H9 (cell line): ENCODE measurements around the gene UBA5. TPM values are rescaled to one million over a fixed set of nuclear protein-coding genes. Genes with fewer than 3 reads are reported as not detected.

Experiments used
- DNase-seq: peaks from one replicate; pipeline ENCODE4 v3.0.0-alpha.2; 2017
- H2AFZ ChIP-seq: one replicate; pipeline ENCODE4 v1.6.1; 2013; ENCODE audit warnings: mild to moderate bottlenecking, low read length, control low read depth, moderate library complexity
- H2AK5ac ChIP-seq: 2 replicates; pipeline ENCODE4 v1.6.1; 2013; ENCODE audit warnings: low read length, control low read depth, mixed read lengths; ENCODE audit not compliant: insufficient read length
- H2BK120ac ChIP-seq: one replicate; pipeline ENCODE4 v1.6.1; 2013; ENCODE audit warnings: low read depth, mild to moderate bottlenecking, low read length, control low read depth, inconsistent platforms; ENCODE audit not compliant: poor library complexity, severe bottlenecking
- H2BK12ac ChIP-seq: 2 replicates; pipeline ENCODE4 v1.6.1; 2013; ENCODE audit warnings: low read length, control low read depth, mixed read lengths, low read depth; ENCODE audit not compliant: insufficient read length
- H2BK15ac ChIP-seq: 2 replicates; pipeline ENCODE4 v1.6.1; 2013; ENCODE audit warnings: low read depth, low read length, control low read depth
- H2BK20ac ChIP-seq: one replicate; pipeline ENCODE4 v1.6.1; 2013; ENCODE audit warnings: low read depth, mild to moderate bottlenecking, low read length, control low read depth, inconsistent platforms; ENCODE audit not compliant: poor library complexity, severe bottlenecking
- H2BK5ac ChIP-seq: 2 replicates; pipeline ENCODE4 v1.6.1; 2013; ENCODE audit warnings: low read length, control low read depth, mixed read lengths; ENCODE audit not compliant: insufficient read length
- H3K14ac ChIP-seq: 2 replicates; pipeline ENCODE4 v1.6.1; 2013; ENCODE audit warnings: low read length, control low read depth; ENCODE audit not compliant: insufficient read depth
- H3K18ac ChIP-seq: 2 replicates; pipeline ENCODE4 v1.6.1; 2013; ENCODE audit warnings: low read depth, mild to moderate bottlenecking, mixed read lengths, low read length, control low read depth; ENCODE audit not compliant: insufficient read length
- H3K23ac ChIP-seq: 2 replicates; pipeline ENCODE4 v1.6.1; 2013; ENCODE audit warnings: low read length, control low read depth, mixed read lengths, low read depth; ENCODE audit not compliant: insufficient read length
- H3K23me2 ChIP-seq: 2 replicates; pipeline ENCODE4 v1.6.1; 2013; ENCODE audit warnings: low read depth, mild to moderate bottlenecking, mixed read lengths, low read length, control low read depth; ENCODE audit not compliant: insufficient read length, poor library complexity, severe bottlenecking
- H3K27ac ChIP-seq: 2 replicates; pipeline ENCODE4 v1.5.1; 2013; ENCODE audit warnings: low read length, control low read depth, mixed read lengths, low read depth; ENCODE audit not compliant: insufficient read length
- H3K27me3 ChIP-seq: 2 replicates; pipeline ENCODE4 v1.6.1; 2013; ENCODE audit warnings: low read length, control low read depth, inconsistent platforms; ENCODE audit not compliant: insufficient read depth
- H3K4ac ChIP-seq: 2 replicates; pipeline ENCODE4 v1.6.1; 2013; ENCODE audit warnings: low read depth, mild to moderate bottlenecking, control low read depth, inconsistent platforms, low read length, moderate library complexity
- H3K4me1 ChIP-seq: 2 replicates; pipeline ENCODE4 v1.6.1; 2013; ENCODE audit warnings: low read length, control low read depth, inconsistent platforms; ENCODE audit not compliant: insufficient read depth
- H3K4me2 ChIP-seq: 2 replicates; pipeline ENCODE4 v1.6.1; 2013; ENCODE audit warnings: low read length, control low read depth, mixed read lengths; ENCODE audit not compliant: insufficient read length, insufficient read depth
- H3K56ac ChIP-seq: 2 replicates; pipeline ENCODE4 v1.6.1; 2013; ENCODE audit warnings: low read depth, mild to moderate bottlenecking, mixed read lengths, low read length, control low read depth; ENCODE audit not compliant: insufficient read length
- H3K79me1 ChIP-seq: 2 replicates; pipeline ENCODE4 v1.6.1; 2013; ENCODE audit warnings: low read depth, mild to moderate bottlenecking, moderate library complexity, low read length, control low read depth, inconsistent platforms; ENCODE audit not compliant: insufficient read depth, poor library complexity, severe bottlenecking
- H3K79me2 ChIP-seq: 2 replicates; pipeline ENCODE4 v1.6.1; 2013; ENCODE audit warnings: low read length, control low read depth, inconsistent platforms; ENCODE audit not compliant: insufficient read depth
- H3K9ac ChIP-seq: 2 replicates; pipeline ENCODE4 v1.6.1; 2013; ENCODE audit warnings: low read length, control low read depth, mixed read lengths; ENCODE audit not compliant: insufficient read length; ENCODE audit errors: extremely low read depth
- H3K9me3 ChIP-seq: one replicate; pipeline ENCODE4 v1.6.1; 2013; ENCODE audit warnings: low read depth, low read length, inconsistent platforms; ENCODE audit not compliant: control insufficient read depth
- H3T11ph ChIP-seq: one replicate; pipeline ENCODE4 v1.6.1; 2013; ENCODE audit warnings: mild to moderate bottlenecking, low read length, control low read depth, inconsistent platforms
- H4K20me1 ChIP-seq: one replicate; pipeline ENCODE4 v1.6.1; 2013; ENCODE audit not compliant: control insufficient read depth, insufficient read length, insufficient read depth
- H4K5ac ChIP-seq: 2 replicates; pipeline ENCODE4 v1.6.1; 2013; ENCODE audit warnings: low read depth, mild to moderate bottlenecking, mixed read lengths, low read length, control low read depth; ENCODE audit not compliant: insufficient read length
- H4K8ac ChIP-seq: replicated peaks from 2 replicates; pipeline ENCODE4 v1.6.1; 2013; ENCODE audit warnings: low read length, control low read depth, mixed read lengths, low read depth; ENCODE audit not compliant: insufficient read length
- H4K91ac ChIP-seq: 2 replicates; pipeline ENCODE4 v1.6.1; 2013; ENCODE audit warnings: low read depth, mild to moderate bottlenecking, moderate library complexity, mixed read lengths, low read length, control low read depth; ENCODE audit not compliant: insufficient read length
- H3K27ac Mint-ChIP-seq, 3 experiments: 2 replicates in 2 of 3; 3 replicates in 1 of 3; pipeline ENCODE4 v1.8.0; 2020 to 2021; ENCODE audit warnings: mixed read lengths in 3 of 3, mild to moderate bottlenecking in 1 of 3, moderate library complexity in 1 of 3
- H3K27me3 Mint-ChIP-seq: 2 replicates; pipeline ENCODE4 v1.8.0; 2021; ENCODE audit warnings: low read depth, mild to moderate bottlenecking, moderate library complexity, mixed read lengths
- H3K36me3 Mint-ChIP-seq, 3 experiments: 2 replicates in 2 of 3; 3 replicates in 1 of 3; pipeline ENCODE4 v1.8.0; 2020 to 2021; ENCODE audit warnings: low read depth in 3 of 3, mixed read lengths in 3 of 3; ENCODE audit not compliant: insufficient read depth in 1 of 3
- H3K4me1 Mint-ChIP-seq, 2 experiments: 2 replicates each; pipeline ENCODE4 v1.8.0; 2020; ENCODE audit warnings: mixed read lengths in 2 of 2
- H3K4me3 Mint-ChIP-seq, 2 experiments: 2 replicates in 1 of 2; 3 replicates in 1 of 2; pipeline ENCODE4 v1.8.0; 2020 to 2021; ENCODE audit warnings: mild to moderate bottlenecking in 2 of 2, mixed read lengths in 2 of 2, moderate library complexity in 1 of 2
- H3K9me3 Mint-ChIP-seq, 2 experiments: 2 replicates in 1 of 2; 3 replicates in 1 of 2; pipeline ENCODE4 v1.8.0; 2020; ENCODE audit warnings: mild to moderate bottlenecking in 2 of 2, mixed read lengths in 2 of 2, moderate library complexity in 1 of 2
- CTCF ChIP-seq: fragments of 200-600 bp; sonication (generic); conservative IDR thresholded peaks from 3 replicates; pipeline ENCODE4 v1.8.0; 2021; ENCODE audit warnings: antibody characterized with exemption, mild to moderate bottlenecking
- WGBS: extraction: QIAGEN DNeasy Blood & Tissue Kit; methylation state at CpG from one replicate; pipeline ENCODE4 v1.1.7; 2013; ENCODE audit warnings: missing lambda C conversion rate, low lambda C conversion rate, mixed read lengths; ENCODE audit not compliant: insufficient read length; ENCODE audit errors: extremely low coverage; 5-methylcytosine and 5-hydroxymethylcytosine counted together
- total RNA-seq: library from RNA; stranded (reverse); gene quantifications from 2 replicates; pipeline ENCODE4 v1.2.1, GENCODE V29; 2021

UBA5 gene
- total RNA-seq, 1 experiment from 2014 or later = 37.7 TPM

- Mint-ChIP-seq H3K4me3 (no peak overlapping the region), H3K27ac (no peak overlapping the region), H3K9me3 (no peaks in the 10 kb centered on the region), H3K36me3 (peaks cover 0 to 15% (median 7%) of the 10 kb centered on the region in 3 experiments; a peak in 4 of 7 replicates), H3K4me1 (peaks cover 14 to 15% of the 10 kb centered on the region in 2 experiments), H3K27me3 (no peaks in the 10 kb centered on the region)
- no peak overlapping the region for H3K9ac ChIP-seq
- H3K27me3 ChIP-seq = no peaks in the 10 kb centered on the region
- no peak overlapping the region for H2BK15ac ChIP-seq
- H3K23me2 ChIP-seq = no peaks in the 10 kb centered on the region
- no peak for TF ChIP-seq CTCF
- H3K56ac ChIP-seq = no peak overlapping the region
- H3K9me3 ChIP-seq = no peaks in the 10 kb centered on the region
- H3K4me2 ChIP-seq = no peak overlapping the region
- no peak overlapping the region for H4K5ac ChIP-seq
- H4K8ac ChIP-seq = no peak overlapping the region
- no peaks in the 10 kb centered on the region for H4K20me1 ChIP-seq
- H2BK12ac ChIP-seq = no peak overlapping the region
- no peak overlapping the region for H2BK120ac ChIP-seq
- no peak overlapping the region for H3K27ac ChIP-seq
- H2BK5ac ChIP-seq = no peak overlapping the region
- no CpG with 5 or more reads among the region's 1 CpG for WGBS
- H3K18ac ChIP-seq = no peak overlapping the region
- no peak overlapping the region for H3K14ac ChIP-seq
- no peak overlapping the region for H3T11ph ChIP-seq
- no peak overlapping the region for H2AFZ ChIP-seq
- H3K79me1 ChIP-seq = no peaks in the 10 kb centered on the region
- no peaks in the 10 kb centered on the region; the same call in 1 of the 2 replicates for H3K4me1 ChIP-seq
- H4K91ac ChIP-seq = no peak overlapping the region
- no peak overlapping the region for H3K4ac ChIP-seq
- H3K79me2 ChIP-seq = no peaks in the 10 kb centered on the region
- H2BK20ac ChIP-seq = no peak overlapping the region
- no peak overlapping the region for H2AK5ac ChIP-seq
- no peak overlapping the region for H3K23ac ChIP-seq
- no peak for DNase-seq
Measured at GRCh38 chr3:132622148-132622547, 38.0 kb upstream of the UBA5 start.
